HepG2 (cell line): Measurements from ENCODE around the gene JAG1. TPM values are rescaled to one million over a fixed set of nuclear protein-coding genes. Genes with fewer than 3 reads are reported as not detected.

Experiments
- ATAC-seq: fragments of 200-7000 bp; cut with Tn5 transposase; 3 replicates; pipeline ENCODE4 v1.9.1; 2020; ENCODE audit warnings: mild to moderate bottlenecking, moderate library complexity
- BruUV-seq: library from RNA; stranded (reverse); fragments of 400-500 nt; replicated peaks from 2 replicates; lab custom pipeline; 2021; lab: Mats Ljungman, UMichigan
- CTCF ChIA-PET: fragments of 300-600 bp; formaldehyde crosslinking; extraction: SDS; loops from one replicate; lab custom pipeline; 2021; ENCODE audit warnings: low total read pairs, inconsistent platforms, low intra/inter-chr PET ratio; lab: Yijun Ruan, JAX
- POLR2A ChIA-PET: fragments of 350-600 bp; sonication (Branson Sonifier 250); formaldehyde crosslinking; loops from one replicate; lab custom pipeline; 2020; ENCODE audit warnings: antibody characterized with exemption, inconsistent platforms; lab: Yijun Ruan, JAX
- DNase-seq: peaks from one replicate; pipeline ENCODE4 v3.0.0-alpha.2; 2015; ENCODE audit warnings: low spot score
- FAIRE-seq: peaks from 3 replicates; lab custom pipeline; 2011; peaks lifted over from hg19 to GRCh38; lab: Jason Lieb, UNC
- H2AFZ ChIP-seq: one replicate; pipeline ENCODE4 v1.6.1; 2011; ENCODE audit warnings: low read length, inconsistent platforms
- H3K27ac ChIP-seq: fragments of 300-600 bp; 3 replicates; pipeline ENCODE4 v1.8.0; 2011; ENCODE audit warnings: mixed run types, mild to moderate bottlenecking, mixed read lengths, low read length, inconsistent platforms; ENCODE audit not compliant: insufficient read depth; ENCODE audit errors: extremely low read length
- H3K27me3 ChIP-seq, 2 experiments: fragments of 200-600 bp in 1 of 2; 2 replicates in 1 of 2; 3 replicates in 1 of 2; pipeline versions ENCODE4 v1.6.0 to v1.8.0; 2011; ENCODE audit warnings: low read length in 2 of 2, mild to moderate bottlenecking in 2 of 2, moderate library complexity in 2 of 2, inconsistent platforms in 1 of 2; ENCODE audit not compliant: insufficient read depth in 2 of 2, control insufficient read depth in 1 of 2
- H3K36me3 ChIP-seq, 2 experiments: fragments of 200-600 bp in 1 of 2; replicated peaks in 1 of 2; 2 replicates in 1 of 2; 3 replicates in 1 of 2; pipeline versions ENCODE4 v1.5.1 to v1.8.0; 2011; ENCODE audit warnings: low read length in 2 of 2, inconsistent platforms in 1 of 2; ENCODE audit not compliant: insufficient read depth in 2 of 2, control insufficient read depth in 1 of 2
- H3K4me1 ChIP-seq: 2 replicates; pipeline ENCODE4 v1.5.1; 2012; ENCODE audit warnings: low read length, inconsistent platforms; ENCODE audit not compliant: insufficient read depth
- H3K4me2 ChIP-seq: 2 replicates; pipeline ENCODE4 v1.6.0; 2011; ENCODE audit warnings: low read depth, low read length, inconsistent platforms
- H3K4me3 ChIP-seq, 3 experiments: fragments of 200-600 bp in 1 of 3; sonication (generic), shearing (Covaris generic) in 1 of 3; replicated peaks in 1 of 3; 2 replicates each; pipeline ENCODE4 v1.5.1; 2011 to 2016; ENCODE audit warnings: low read length in 3 of 3, inconsistent platforms in 2 of 3, low read depth in 2 of 3, mild to moderate bottlenecking in 2 of 3, control low read depth in 1 of 3, mixed read lengths in 1 of 3; ENCODE audit not compliant: insufficient read depth in 1 of 3
- H3K79me2 ChIP-seq: one replicate; pipeline ENCODE4 v1.6.1; 2011; ENCODE audit warnings: low read length, inconsistent platforms; ENCODE audit not compliant: insufficient read depth
- H3K9ac ChIP-seq: 2 replicates; pipeline ENCODE4 v1.6.0; 2011; ENCODE audit warnings: mild to moderate bottlenecking, low read depth, low read length, inconsistent platforms; ENCODE audit not compliant: insufficient read depth
- H3K9me3 ChIP-seq: 2 replicates; pipeline ENCODE4 v1.5.1; 2012; ENCODE audit warnings: mild to moderate bottlenecking, low read length
- H4K20me1 ChIP-seq: 2 replicates; pipeline ENCODE4 v1.6.0; 2011; ENCODE audit warnings: inconsistent platforms, mild to moderate bottlenecking, low read length, moderate library complexity; ENCODE audit not compliant: insufficient read depth
- AGO1 ChIP-seq: fragments of 200-400 bp; formaldehyde crosslinking; IDR thresholded peaks from 2 replicates; pipeline ENCODE4 v1.6.1; 2017; ENCODE audit warnings: mild to moderate bottlenecking, low read depth, low read length, moderate library complexity; ENCODE audit not compliant: poor library complexity, severe bottlenecking
- CENPBD1 ChIP-seq: sonication (generic); formaldehyde crosslinking; IDR thresholded peaks from 2 replicates; pipeline ENCODE4 v1.8.0; 2022; ENCODE audit warnings: missing genetic modification reagents, low read depth, mild to moderate bottlenecking, borderline replicate concordance
- GLI4 ChIP-seq: sonication (generic); formaldehyde crosslinking; IDR thresholded peaks from 2 replicates; pipeline ENCODE4 v1.5.1; 2020; ENCODE audit warnings: missing genetic modification reagents, mild to moderate bottlenecking, moderate library complexity, borderline replicate concordance
- GPBP1L1 ChIP-seq: sonication (generic); formaldehyde crosslinking; IDR thresholded peaks from 2 replicates; pipeline ENCODE4 v1.5.0; 2020; ENCODE audit warnings: mild to moderate bottlenecking, missing genetic modification reagents
- MAFG ChIP-seq: sonication (generic); formaldehyde crosslinking; IDR thresholded peaks from 2 replicates; pipeline ENCODE4 v1.5.1; 2020; ENCODE audit warnings: mild to moderate bottlenecking, missing genetic modification reagents
- NCOA5 ChIP-seq: sonication (generic); formaldehyde crosslinking; IDR thresholded peaks from 2 replicates; pipeline ENCODE4 v1.4.0; 2020; ENCODE audit warnings: missing genetic modification reagents
- PBX2 ChIP-seq: IDR thresholded peaks from 2 replicates; pipeline ENCODE4 v1.6.1; 2016; ENCODE audit warnings: control low read depth
- ZNF138 ChIP-seq: sonication (generic); formaldehyde crosslinking; IDR thresholded peaks from 2 replicates; pipeline ENCODE4 v1.5.0; 2020; ENCODE audit warnings: mild to moderate bottlenecking, low read depth, missing genetic modification reagents
- ZNF292 ChIP-seq: sonication (generic); formaldehyde crosslinking; IDR thresholded peaks from 2 replicates; pipeline ENCODE4 v1.8.1; 2022; ENCODE audit warnings: mild to moderate bottlenecking, low read depth, missing genetic modification reagents, borderline replicate concordance
- ZNF547 ChIP-seq: sonication (generic); formaldehyde crosslinking; IDR thresholded peaks from 2 replicates; pipeline ENCODE4 v1.5.1; 2020; ENCODE audit warnings: mild to moderate bottlenecking, missing genetic modification reagents
- ZNF607 ChIP-seq: sonication (generic); formaldehyde crosslinking; IDR thresholded peaks from 2 replicates; pipeline ENCODE4 v1.5.1; 2020; ENCODE audit warnings: missing genetic modification reagents, mild to moderate bottlenecking, borderline replicate concordance
- ZNF703 ChIP-seq: sonication (generic); formaldehyde crosslinking; IDR thresholded peaks from 2 replicates; pipeline ENCODE4 v1.5.1; 2020; ENCODE audit warnings: missing genetic modification reagents, mild to moderate bottlenecking, moderate library complexity, borderline replicate concordance
- ZNF792 ChIP-seq: IDR thresholded peaks from 2 replicates; pipeline ENCODE4 v1.6.1; 2016
- ZNF883 ChIP-seq: sonication (generic); formaldehyde crosslinking; IDR thresholded peaks from 2 replicates; pipeline ENCODE4 v1.5.1; 2020; ENCODE audit warnings: mild to moderate bottlenecking, missing genetic modification reagents; ENCODE audit errors: not compliant biosample characterization
- ZSCAN21 ChIP-seq: sonication (generic); formaldehyde crosslinking; IDR thresholded peaks from 2 replicates; pipeline ENCODE4 v1.8.0; 2022; ENCODE audit warnings: mild to moderate bottlenecking, missing genetic modification reagents, moderate library complexity, borderline replicate concordance
- WGBS: methylation state at CpG from one replicate; pipeline ENCODE4 v1.1.6; 2017; ENCODE audit warnings: low lambda C conversion rate; 5-methylcytosine and 5-hydroxymethylcytosine counted together
- in situ Hi-C: cut with HindIII; loops from 2 replicates; pipeline ENCODE4 v1.10.0; 2017; ENCODE audit warnings: low pct_unique_long_range_greater_than_20kb; ENCODE audit not compliant: extremely low pct_ligation_motif_present
- intact Hi-C: fragments of 100-400 bp; cut with micrococcal nuclease; formaldehyde crosslinking; loops from one replicate; pipeline ENCODE4 v1.10.0; 2022; ENCODE audit not compliant: unreplicated experiment
- polyA plus RNA-seq, 8 experiments: library from polyadenylated mRNA; depleted of rRNA in 3 of 8; stranded (reverse) in 7 of 8; unstranded in 1 of 8; fragments of >200 nt; fragmentation: Illumina TruSeq in 4 of 8; extraction: Trizol in 4 of 8; gene quantifications; 2 replicates each; pipeline versions ENCODE4 v1.2.1 to v1.2.3, GENCODE V29; 2011 to 2016; ENCODE audit warnings: low read depth in 4 of 8, missing spikeins in 1 of 8, mixed read lengths in 1 of 8; ENCODE audit not compliant: insufficient read depth in 1 of 8
- total RNA-seq, 5 experiments: library from RNA; depleted of rRNA; stranded (reverse); fragments of >200 nt; fragmentation: Illumina TruSeq; extraction: Trizol; gene quantifications; 2 replicates each; pipeline ENCODE4 v1.2.3, GENCODE V29; 2016; ENCODE audit warnings: low read depth in 1 of 5

JAG1 gene
- total and polyA plus RNA-seq, 2 of the 13 experiments (the other 11 are each of a cell fraction or from before 2014, with no cell fraction given): 47.1 to 56.3 TPM

GRCh38 chr20:10687895-10688294, 14.1 kb upstream of the JAG1 start:
- DNase-seq: no peak
- Histone ChIP-seq H3K36me3 (no peaks in the 10 kb centered on the region), H2AFZ (no peak overlapping the region), H3K9me3 (no peaks in the 10 kb centered on the region), H3K4me1 (peaks cover 37% of the 10 kb centered on the region), H3K27me3 (no peaks in the 10 kb centered on the region), H3K27ac (no peak overlapping the region), H3K9ac (no peak overlapping the region), H4K20me1 (no peaks in the 10 kb centered on the region), H3K4me3 (no peak overlapping the region), H3K4me2 (no peak overlapping the region), H3K79me2 (no peaks in the 10 kb centered on the region)
- no peak for FAIRE-seq
- TF ChIP-seq ZNF138 (no peak), CENPBD1 (CRISPR knock-in tag) (no peak), ZNF547 (no peak), GPBP1L1 (0 out of 2 replicates have a peak, but pooled peaks have one; percentile 34)
- intact Hi-C loops (no loop called here), in situ Hi-C loops (no loop called here)
- CTCF ChIA-PET: no interaction called here
- POLR2A ChIA-PET: interaction anchor here (2.7 kb wide), 1 partner anchor 14 kb away, joined by 16 read pairs; the partner anchor contains the start of gene JAG1
- ATAC-seq: no peak
- BruUV-seq: no TSS peak
- 95% methylated on average over 5 of the region's 5 CpGs for WGBS

GRCh38 chr20:10686356-10687133, 12.7 kb upstream of the JAG1 start:
- DNase-seq: no peak
- Histone ChIP-seq H3K27ac (no peak overlapping the region), H3K36me3 (no peaks in the 10 kb centered on the region), H4K20me1 (no peaks in the 10 kb centered on the region), H3K4me2 (no peak overlapping the region), H2AFZ (no peak overlapping the region), H3K4me1 (peaks cover 32% of the 10 kb centered on the region), H3K9me3 (no peaks in the 10 kb centered on the region), H3K79me2 (no peaks in the 10 kb centered on the region), H3K4me3 (no peak overlapping the region), H3K9ac (no peak overlapping the region), H3K27me3 (no peaks in the 10 kb centered on the region)
- no peak for ATAC-seq
- 94% methylated on average over 14 of the region's 14 CpGs for WGBS
- in situ Hi-C loops: no loop called here
- FAIRE-seq: no peak
- intact Hi-C loops: no loop called here
- ChIA-PET POLR2A (interaction anchor here (2.7 kb wide), 1 partner anchor 12 kb away, joined by 16 read pairs; the partner anchor contains the start of gene JAG1), CTCF (no interaction called here)
- BruUV-seq: no TSS peak
- TF ChIP-seq PBX2 (CRISPR knock-in tag): no peak
- no peak for TF ChIP-seq ZNF792 (CRISPR knock-in tag)
- TF ChIP-seq ZNF607 (CRISPR knock-in tag): no peak
- no peak for TF ChIP-seq ZNF883 (CRISPR knock-in tag)
- TF ChIP-seq NCOA5 (CRISPR knock-in tag): no peak
- no peak for TF ChIP-seq AGO1
- TF ChIP-seq ZSCAN21 (CRISPR knock-in tag): no peak
- no peak for TF ChIP-seq MAFG (CRISPR knock-in tag)
- no peak for TF ChIP-seq GLI4 (CRISPR knock-in tag)
- no peak for TF ChIP-seq ZNF703 (CRISPR knock-in tag)
- no peak for TF ChIP-seq ZNF292 (CRISPR knock-in tag)
